Tibial nerve (tissue), 4 donors: Measurements from ENCODE around the gene CCDC69.

ENCODE experiments used
- EP300 ChIP-seq, 2 donors: sonication (generic); formaldehyde crosslinking; IDR thresholded peaks; one replicate each; pipeline ENCODE4 v1.6.1; 2017; ENCODE audit warnings: antibody characterized with exemption in 2 of 2, mild to moderate bottlenecking in 1 of 2
- POLR2A ChIP-seq, 2 donors: fragments of 450-650 bp; IDR thresholded peaks; one replicate each; pipeline ENCODE4 v1.6.1; 2017; ENCODE audit warnings: antibody characterized with exemption in 2 of 2, mild to moderate bottlenecking in 2 of 2, moderate library complexity in 2 of 2
- TF ChIP-seq, protein P1 (sequence below), 5 experiments: fragments of 200-600 bp in 3 of 5; fragments of 450-650 bp in 2 of 5; sonication (generic) in 3 of 5; IDR thresholded peaks; one replicate each; pipeline ENCODE4 v1.5.1; 2016 to 2019; ENCODE audit warnings: antibody characterized with exemption in 5 of 5, mild to moderate bottlenecking in 3 of 5, moderate library complexity in 2 of 5

DNA sequence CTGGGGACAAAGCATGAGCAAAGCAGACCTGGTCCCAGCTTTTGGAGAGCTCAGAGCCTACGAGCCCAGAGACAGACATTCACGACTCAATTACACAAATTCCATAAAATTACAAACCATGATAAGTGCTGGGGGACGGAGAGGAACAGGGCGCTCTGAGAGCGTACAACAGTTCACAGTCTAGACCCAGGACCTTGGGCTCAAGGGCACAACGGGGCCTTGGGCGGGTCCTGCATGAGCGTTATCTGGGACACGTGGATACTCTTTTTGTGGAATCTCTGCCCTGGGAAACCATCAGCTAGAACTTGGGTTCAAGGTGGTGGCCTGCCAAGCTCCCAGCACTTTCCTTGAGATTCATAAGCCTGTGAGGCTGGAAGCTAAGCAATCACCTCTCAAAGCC, 56.9 kb downstream of the CCDC69 start:
- no peak for TF ChIP-seq POLR2A (IDR thresholded peaks at IDR 0.05)
- no peak for TF ChIP-seq EP300 (IDR thresholded peaks at IDR 0.05)
- TF ChIP-seq, protein P1, sequence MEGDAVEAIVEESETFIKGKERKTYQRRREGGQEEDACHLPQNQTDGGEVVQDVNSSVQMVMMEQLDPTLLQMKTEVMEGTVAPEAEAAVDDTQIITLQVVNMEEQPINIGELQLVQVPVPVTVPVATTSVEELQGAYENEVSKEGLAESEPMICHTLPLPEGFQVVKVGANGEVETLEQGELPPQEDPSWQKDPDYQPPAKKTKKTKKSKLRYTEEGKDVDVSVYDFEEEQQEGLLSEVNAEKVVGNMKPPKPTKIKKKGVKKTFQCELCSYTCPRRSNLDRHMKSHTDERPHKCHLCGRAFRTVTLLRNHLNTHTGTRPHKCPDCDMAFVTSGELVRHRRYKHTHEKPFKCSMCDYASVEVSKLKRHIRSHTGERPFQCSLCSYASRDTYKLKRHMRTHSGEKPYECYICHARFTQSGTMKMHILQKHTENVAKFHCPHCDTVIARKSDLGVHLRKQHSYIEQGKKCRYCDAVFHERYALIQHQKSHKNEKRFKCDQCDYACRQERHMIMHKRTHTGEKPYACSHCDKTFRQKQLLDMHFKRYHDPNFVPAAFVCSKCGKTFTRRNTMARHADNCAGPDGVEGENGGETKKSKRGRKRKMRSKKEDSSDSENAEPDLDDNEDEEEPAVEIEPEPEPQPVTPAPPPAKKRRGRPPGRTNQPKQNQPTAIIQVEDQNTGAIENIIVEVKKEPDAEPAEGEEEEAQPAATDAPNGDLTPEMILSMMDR (IDR thresholded peaks at IDR 0.05) = no peak
